Measurements from ENCODE around the gene NME7.
"Not testable (repeated sequence)": the region's sequence is repeated elsewhere in the genome, so short reads cannot be mapped to it uniquely, and the experiment has no call there.

The NME7 gene

GRCh38 chr1:169367686-169368405 lies at the start of gene NME7, which contains the start of gene BLZF1:
Gene NME7, minus strand, starts transcription at chr1:169367797. Its CDS starts 87 bp downstream, at chr1:169367710.
Gene BLZF1, plus strand, starts transcription at chr1:169368195. Its CDS starts 1,328 bp downstream, at chr1:169369523.
- DNase-seq = peak; percentile 100

- no peak for DNase-seq
These were observed 47.4 kb upstream of the NME7 start for GRCh38 chr1:169414952-169415351.

GRCh38 chr1:169408340-169408739 lies 40.7 kb upstream of the NME7 start:
- DNase-seq = not testable (repeated sequence)

GRCh38 chr1:169402578-169402977 lies 35.0 kb upstream of the NME7 start:
- DNase-seq = not testable (repeated sequence)

GRCh38 chr1:169395955-169396354 lies 28.4 kb upstream of the NME7 start:
- no peak for DNase-seq

GRCh38 chr1:169392406-169392805 lies 24.8 kb upstream of the NME7 start:
- DNase-seq = no peak

- DNase-seq = no peak
These were observed 22.7 kb upstream of the NME7 start for GRCh38 chr1:169390303-169390702.

GRCh38 chr1:169387399-169387798 lies 19.8 kb upstream of the NME7 start:
- no peak for DNase-seq

GRCh38 chr1:169383449-169383848 lies 15.9 kb upstream of the NME7 start:
- DNase-seq = no peak

GRCh38 chr1:169381162-169381561 lies 13.6 kb upstream of the NME7 start:
- DNase-seq = no peak

- DNase-seq = no peak
These were observed 3.8 kb upstream of the NME7 start for GRCh38 chr1:169371404-169371803.

GRCh38 chr1:169368406-169368769 lies 791 bp upstream of the NME7 start:
- no peak for DNase-seq

- no peak for DNase-seq
These were observed 406 bp downstream of the NME7 start for GRCh38 chr1:169367096-169367685.

GRCh38 chr1:169364948-169365347 lies 2.6 kb downstream of the NME7 start:
- no peak for DNase-seq

GRCh38 chr1:169363046-169363730 lies 4.4 kb downstream of the NME7 start:
- no peak for DNase-seq

GRCh38 chr1:169361281-169361680 lies 6.3 kb downstream of the NME7 start:
- DNase-seq = no peak

- no peak for DNase-seq
These were observed 7.2 kb downstream of the NME7 start for GRCh38 chr1:169360415-169360814.

GRCh38 chr1:169348383-169349036 lies 19.1 kb downstream of the NME7 start:
- DNase-seq = no peak

- no peak for DNase-seq
These were observed 19.8 kb downstream of the NME7 start for GRCh38 chr1:169347688-169348382.

GRCh38 chr1:169346036-169346589 lies 21.5 kb downstream of the NME7 start:
- DNase-seq = no peak

GRCh38 chr1:169345511-169345910 lies 22.1 kb downstream of the NME7 start:
- no peak for DNase-seq

- not testable (repeated sequence) for DNase-seq
These were observed 25.5 kb downstream of the NME7 start for GRCh38 chr1:169342096-169342495.

GRCh38 chr1:169340882-169341281 lies 26.7 kb downstream of the NME7 start:
- no peak for DNase-seq

Measured in GOT3 (cell line).